ENCODE measurements around the gene CARMIL3.

CARMIL3 gene

DNA sequence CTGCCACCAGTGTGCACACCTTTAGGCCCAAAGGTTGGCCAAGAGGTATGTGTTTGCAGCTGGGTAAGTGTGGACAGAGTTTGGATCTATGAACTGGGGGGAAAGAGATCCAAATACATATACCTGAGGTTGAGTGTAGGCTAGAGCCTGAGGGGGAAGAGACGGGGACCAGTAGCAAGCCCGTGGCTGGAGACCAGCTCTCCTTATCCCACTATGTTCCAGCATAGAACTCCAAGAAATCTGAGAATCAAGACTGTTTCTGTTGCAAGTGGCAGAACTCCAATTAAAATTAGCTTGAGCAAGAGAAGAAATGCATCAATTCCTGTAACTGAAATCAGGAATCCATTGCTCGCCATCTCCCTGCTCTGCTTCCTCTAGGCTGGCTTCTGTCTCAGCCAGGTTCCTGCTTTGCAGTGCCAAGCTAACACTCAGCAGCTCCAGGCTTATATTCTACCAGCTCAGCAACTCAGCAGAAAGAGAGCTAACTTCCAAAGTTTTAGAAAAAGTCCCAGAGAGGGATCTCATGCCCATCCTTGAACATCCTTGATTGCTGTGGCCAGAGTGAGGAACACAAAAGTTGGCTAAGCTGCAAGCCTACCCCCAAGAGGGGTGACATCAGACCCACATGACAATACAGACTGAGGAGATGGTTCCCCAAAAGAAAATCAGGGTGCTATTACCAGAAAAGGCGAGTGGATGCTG, 40.8 kb downstream of the CARMIL3 start:
- DNase-seq (ENCODE audit: low spot score) = no peak
- in situ Hi-C loops (cut with MboI; ENCODE audit: low sequenced_read_pairs, unreplicated experiment) = no loop called here
- TF ChIP-seq, protein P1, sequence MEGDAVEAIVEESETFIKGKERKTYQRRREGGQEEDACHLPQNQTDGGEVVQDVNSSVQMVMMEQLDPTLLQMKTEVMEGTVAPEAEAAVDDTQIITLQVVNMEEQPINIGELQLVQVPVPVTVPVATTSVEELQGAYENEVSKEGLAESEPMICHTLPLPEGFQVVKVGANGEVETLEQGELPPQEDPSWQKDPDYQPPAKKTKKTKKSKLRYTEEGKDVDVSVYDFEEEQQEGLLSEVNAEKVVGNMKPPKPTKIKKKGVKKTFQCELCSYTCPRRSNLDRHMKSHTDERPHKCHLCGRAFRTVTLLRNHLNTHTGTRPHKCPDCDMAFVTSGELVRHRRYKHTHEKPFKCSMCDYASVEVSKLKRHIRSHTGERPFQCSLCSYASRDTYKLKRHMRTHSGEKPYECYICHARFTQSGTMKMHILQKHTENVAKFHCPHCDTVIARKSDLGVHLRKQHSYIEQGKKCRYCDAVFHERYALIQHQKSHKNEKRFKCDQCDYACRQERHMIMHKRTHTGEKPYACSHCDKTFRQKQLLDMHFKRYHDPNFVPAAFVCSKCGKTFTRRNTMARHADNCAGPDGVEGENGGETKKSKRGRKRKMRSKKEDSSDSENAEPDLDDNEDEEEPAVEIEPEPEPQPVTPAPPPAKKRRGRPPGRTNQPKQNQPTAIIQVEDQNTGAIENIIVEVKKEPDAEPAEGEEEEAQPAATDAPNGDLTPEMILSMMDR (IDR thresholded peaks at IDR 0.05; ENCODE audit: borderline replicate concordance, control extremely low read depth, extremely low read depth, insufficient read depth, missing control alignments) = no peak

DNA sequence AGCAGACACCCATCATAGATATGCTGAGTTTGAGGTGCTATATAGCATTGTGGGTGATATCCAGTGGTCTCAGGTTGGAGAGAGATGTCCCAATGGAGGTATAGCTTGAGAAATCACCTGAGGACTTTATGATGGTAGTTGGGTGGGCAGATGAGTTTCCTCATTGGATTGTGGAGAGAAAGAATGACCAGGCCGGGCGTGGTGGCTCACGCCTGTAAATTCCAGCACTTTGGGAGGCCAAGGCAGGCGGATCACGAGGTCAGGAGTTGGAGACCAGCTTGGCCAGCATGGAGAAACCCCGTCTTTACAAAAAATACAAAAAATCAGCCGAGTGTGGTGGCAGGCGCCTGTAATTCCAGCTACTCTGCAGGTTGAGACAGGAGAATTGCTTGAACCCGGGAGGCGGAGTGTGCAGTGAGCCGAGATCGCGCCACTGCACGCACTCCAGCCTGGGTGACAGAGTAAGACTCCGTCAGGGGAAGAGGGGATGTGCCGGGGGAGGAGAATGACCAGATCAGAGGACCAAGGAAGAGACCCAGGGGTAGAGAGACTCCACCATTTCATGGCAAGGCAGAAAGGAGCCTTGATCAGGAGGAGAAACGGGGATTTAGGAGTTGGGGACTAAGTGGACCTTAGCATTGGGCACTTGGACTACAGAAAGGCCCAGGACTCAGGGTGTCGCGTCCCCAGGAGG, 41.5 kb downstream of the CARMIL3 start:
- TF ChIP-seq, protein P1 (IDR thresholded peaks at IDR 0.05; ENCODE audit: borderline replicate concordance, control extremely low read depth, extremely low read depth, insufficient read depth, missing control alignments) = no peak
- no peak for DNase-seq (ENCODE audit: low spot score)
- in situ Hi-C loops (cut with MboI; ENCODE audit: low sequenced_read_pairs, unreplicated experiment) = no loop called here

DNA sequence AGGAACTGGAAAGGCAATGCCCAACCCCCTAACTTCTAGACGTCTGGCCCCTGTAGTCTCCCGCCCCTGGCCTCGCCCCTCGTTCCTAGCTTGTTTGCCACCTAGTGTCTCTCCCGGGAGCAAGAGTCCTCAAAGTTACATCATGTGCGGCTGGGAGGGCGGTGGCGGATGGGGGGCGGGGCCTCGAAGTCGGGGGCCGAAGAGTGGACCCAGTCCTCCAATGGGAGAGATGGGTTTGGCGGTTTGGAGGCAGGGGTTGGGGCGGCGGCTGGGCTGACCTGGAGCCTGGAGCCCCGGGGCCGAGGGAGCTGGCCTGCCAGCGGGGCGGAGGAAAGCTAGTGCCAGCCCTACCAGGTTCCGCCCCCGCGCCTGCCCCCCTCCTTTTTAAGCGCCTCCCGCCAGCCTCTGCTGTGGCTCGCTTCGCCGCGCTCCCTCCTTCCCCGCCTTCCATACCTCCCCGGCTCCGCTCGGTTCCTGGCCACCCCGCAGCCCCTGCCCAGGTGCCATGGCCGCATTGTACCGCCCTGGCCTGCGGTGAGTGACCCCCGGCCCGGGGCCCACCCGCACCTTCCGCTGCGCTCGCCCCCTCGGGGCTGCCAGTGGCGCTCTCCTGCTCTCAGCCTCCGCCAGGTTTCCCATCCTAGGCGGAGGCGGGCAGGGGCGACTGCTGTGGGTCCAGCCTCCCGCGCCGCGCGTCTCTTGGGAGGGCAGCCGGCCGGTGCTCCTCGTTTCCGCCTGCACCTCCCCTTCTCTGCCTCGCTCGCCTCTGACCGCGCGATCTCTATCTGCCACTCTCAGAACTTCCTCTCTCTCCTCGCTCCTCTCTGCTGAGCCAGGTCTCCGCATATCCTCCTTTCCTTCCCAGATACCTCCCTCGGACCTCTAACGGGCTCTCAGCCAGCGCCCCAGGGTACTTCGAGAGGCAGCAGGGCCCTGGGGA, 42.4 kb downstream of the CARMIL3 start, which contains the start of gene PCK2:
Gene PCK2, plus strand, starts transcription at position 411 of the 940 bp plus-strand sequence. Its CDS starts 95 bp downstream, at position 506.
- peak; percentile 92 for DNase-seq (ENCODE audit: low spot score)
- in situ Hi-C loops (cut with MboI; ENCODE audit: low sequenced_read_pairs, unreplicated experiment) = no loop called here
- TF ChIP-seq, protein P1 (IDR thresholded peaks at IDR 0.05; ENCODE audit: borderline replicate concordance, control extremely low read depth, extremely low read depth, insufficient read depth, missing control alignments) = no peak

DNA sequence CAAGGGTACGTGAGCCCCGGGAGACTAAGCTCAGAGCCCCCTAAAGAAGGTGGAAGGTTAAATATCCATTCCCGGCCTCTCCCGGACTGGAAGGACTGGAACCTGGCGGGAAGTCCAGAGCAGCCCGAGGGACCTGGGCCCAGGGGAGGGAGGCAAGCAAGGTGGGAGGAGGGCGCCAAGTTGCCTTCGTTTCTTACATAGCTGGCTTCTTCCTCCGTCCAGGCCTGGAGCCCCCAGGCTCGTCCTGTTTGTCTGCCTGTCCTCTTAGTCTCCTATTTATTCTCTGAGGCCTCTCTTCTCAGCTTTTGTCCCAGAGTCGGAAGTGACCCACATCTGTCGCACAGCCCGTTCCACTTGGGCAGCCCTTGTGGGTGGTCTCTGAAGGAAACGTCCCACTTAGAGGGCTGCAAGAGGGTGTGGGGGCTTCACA, 43.0 kb downstream of the CARMIL3 start:
- in situ Hi-C loops (cut with MboI; ENCODE audit: low sequenced_read_pairs, unreplicated experiment) = no loop called here

DNA sequence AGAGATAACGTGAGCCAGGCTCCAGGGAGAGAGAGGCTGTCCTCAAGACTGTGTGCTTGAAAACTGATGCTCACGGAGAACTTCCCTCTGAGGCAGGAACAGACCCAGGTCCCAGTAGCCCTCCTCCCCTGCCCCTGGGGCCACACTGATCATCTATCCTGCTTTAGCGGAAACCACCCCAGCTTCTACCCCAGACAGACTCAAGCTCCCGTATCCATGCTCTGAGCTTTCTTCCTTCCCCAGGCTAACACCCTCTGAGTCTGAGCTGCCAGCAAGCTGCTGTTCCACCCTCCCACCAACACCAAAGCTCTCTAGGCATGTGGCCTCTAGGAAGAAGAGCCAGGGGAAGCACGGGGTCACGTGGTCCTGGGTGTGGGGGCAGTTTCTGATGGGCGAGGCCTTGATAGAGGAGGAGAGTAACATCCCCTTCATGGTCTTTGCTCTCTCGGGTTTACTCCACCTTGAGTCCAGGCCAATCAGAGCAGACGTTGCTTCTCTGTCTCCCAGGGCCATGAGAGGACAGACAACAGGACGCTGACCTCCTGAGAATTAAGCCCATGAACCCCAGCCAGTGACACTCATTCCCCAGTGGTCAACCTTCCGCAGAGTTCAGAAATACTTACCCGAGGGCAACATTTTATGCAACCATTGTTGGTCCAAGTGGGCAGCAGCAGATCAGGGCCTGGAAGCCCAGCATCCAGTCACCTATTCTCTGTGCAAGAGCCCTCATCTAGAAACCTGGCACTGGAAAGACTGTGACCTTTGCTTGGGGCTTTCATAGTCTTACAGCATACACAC, 43.7 kb downstream of the CARMIL3 start:
- in situ Hi-C loops (cut with MboI; ENCODE audit: low sequenced_read_pairs, unreplicated experiment) = no loop called here
- TF ChIP-seq, protein P1 (IDR thresholded peaks at IDR 0.05; ENCODE audit: borderline replicate concordance, control extremely low read depth, extremely low read depth, insufficient read depth, missing control alignments) = no peak
- DNase-seq (ENCODE audit: low spot score) = peak; percentile 95

More for the DNA sequence above, 43.0 kb downstream of the CARMIL3 start:
- TF ChIP-seq, protein P1 (IDR thresholded peaks at IDR 0.05; ENCODE audit: borderline replicate concordance, control extremely low read depth, extremely low read depth, insufficient read depth, missing control alignments) = no peak
- DNase-seq (ENCODE audit: low spot score) = no peak

Measured in GM13976 (cell line).